Dedifferentiated amniotic fluid mesenchymal stem cell (primary cell): ENCODE data around the gene NPIPA7.
"Not testable (repeated sequence)": the region's sequence is repeated elsewhere in the genome, so short reads cannot be mapped to it uniquely, and the experiment has no call there.

Experiments used
- DNase-seq: peaks from one replicate; pipeline ENCODE4 v3.0.0-alpha.2; 2016; ENCODE audit errors: extremely low spot score

Gene NPIPA7

DNA sequence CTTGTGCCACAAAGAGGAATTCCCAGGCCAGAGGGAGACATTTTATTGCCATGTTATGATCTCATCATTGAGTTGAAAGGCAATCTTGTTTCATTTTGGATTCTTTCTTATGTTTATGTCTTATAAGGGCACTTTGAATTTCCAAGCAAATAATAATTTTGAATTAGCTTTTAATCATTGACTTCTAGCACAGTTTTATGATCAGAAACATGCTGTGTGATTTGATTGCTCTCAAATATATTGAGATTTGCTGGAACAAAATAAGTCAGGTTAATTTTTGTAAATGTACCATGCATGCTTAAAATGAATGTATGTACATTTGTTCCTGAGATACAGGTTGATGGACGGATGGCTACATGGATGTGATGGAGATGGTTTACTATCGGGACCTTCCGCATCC lies at the start of gene NPIPA7:
NPIPA7 (plus strand) TSS at position 301 of the 400 bp plus-strand sequence. CDS start 105 bp downstream, outside the sequence.
- DNase-seq = not testable (repeated sequence)

DNA sequence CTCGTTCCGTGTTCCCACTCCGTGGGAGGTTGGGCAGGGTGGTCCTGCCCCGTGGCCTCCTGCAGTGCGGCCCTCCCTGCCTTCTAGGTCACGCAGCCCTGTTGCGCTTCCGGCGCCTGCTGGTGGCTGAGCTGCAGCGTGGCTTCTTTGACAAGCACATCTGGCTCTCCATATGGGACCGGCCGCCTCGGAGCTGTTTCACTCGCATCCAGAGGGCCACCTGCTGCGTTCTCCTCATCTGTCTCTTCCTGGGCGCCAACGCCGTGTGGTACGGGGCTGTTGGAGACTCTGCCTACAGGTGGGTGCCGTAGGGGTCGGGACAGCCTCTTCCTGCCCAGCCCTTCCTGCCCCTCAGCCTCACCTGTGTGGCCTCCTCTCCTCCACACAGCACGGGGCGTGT lies 47.5 kb upstream of the NPIPA7 start:
- not testable (repeated sequence) for DNase-seq

DNA sequence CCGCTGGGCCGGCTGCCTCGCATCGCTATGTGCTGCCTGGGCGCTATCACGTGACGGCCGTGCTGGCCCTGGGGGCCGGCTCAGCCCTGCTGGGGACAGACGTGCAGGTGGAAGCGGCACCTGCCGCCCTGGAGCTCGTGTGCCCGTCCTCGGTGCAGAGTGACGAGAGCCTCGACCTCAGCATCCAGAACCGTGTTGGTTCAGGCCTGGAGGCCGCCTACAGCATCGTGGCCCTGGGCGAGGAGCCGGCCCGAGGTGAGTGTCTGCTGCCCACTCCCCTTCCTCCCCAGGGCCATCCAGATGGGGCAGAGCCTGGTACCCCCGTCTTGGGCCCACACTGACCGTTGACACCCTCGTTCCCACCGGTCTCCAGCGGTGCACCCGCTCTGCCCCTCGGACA lies 21.4 kb upstream of the NPIPA7 start:
- not testable (repeated sequence) for DNase-seq

DNA sequence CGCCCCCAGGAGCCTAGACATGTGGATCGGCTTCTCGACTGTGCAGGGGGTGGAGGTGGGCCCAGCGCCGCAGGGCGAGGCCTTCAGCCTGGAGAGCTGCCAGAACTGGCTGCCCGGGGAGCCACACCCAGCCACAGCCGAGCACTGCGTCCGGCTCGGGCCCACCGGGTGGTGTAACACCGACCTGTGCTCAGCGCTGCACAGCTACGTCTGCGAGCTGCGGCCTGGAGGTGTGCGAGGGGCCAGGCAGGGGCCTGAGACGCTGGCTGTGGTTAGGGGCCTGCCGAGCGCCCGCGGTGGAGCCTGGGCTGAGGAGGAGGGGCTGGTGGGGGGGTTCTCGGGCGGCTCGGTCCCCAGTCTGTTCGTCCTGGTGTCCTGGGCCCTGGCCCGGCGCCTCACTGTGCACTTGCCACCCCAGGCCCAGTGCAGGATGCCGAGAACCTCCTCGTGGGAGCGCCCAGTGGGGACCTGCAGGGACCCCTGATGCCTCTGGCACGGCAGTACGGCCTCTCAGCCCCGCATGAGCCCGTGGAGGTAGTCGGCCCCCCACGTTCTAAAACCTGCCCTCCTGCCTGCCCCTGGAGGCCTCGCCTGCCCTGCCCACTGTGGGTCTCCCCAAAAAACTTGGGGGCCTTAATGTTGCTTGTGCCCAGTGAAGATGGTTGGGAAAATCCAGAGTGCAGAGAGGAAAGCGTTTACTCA lies 20.2 kb upstream of the NPIPA7 start:
- DNase-seq = not testable (repeated sequence)

DNA sequence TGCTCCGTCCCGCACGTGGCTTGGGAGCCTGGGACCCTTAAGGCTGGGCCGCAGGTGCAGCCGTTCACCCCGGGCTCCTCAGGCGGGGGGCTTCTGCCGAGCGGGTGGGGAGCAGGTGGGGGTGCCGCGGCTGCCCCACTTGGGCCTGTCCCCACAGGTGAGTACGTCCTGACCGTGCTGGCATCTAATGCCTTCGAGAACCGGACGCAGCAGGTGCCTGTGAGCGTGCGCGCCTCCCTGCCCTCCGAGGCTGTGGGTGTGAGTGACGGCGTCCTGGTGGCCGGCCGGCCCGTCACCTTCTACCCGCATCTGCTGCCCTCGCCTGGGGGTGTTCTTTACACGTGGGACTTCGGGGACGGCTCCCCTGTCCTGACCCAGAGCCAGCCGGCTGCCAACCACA lies 15.3 kb upstream of the NPIPA7 start:
- not testable (repeated sequence) for DNase-seq

DNA sequence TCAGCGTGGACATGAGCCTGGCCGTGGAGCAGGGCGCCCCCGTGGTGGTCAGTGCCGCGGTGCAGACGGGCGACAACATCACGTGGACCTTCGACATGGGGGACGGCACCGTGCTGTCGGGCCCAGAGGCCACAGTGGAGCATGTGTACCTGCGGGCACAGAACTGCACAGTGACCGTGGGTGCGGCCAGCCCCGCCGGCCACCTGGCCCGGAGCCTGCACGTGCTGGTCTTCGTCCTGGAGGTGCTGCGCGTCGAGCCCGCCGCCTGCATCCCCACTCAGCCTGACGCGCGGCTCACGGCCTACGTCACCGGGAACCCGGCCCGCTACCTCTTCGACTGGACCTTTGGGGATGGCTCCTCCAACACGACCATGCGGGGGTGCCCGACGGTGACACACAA lies 14.8 kb upstream of the NPIPA7 start:
- not testable (repeated sequence) for DNase-seq

DNA sequence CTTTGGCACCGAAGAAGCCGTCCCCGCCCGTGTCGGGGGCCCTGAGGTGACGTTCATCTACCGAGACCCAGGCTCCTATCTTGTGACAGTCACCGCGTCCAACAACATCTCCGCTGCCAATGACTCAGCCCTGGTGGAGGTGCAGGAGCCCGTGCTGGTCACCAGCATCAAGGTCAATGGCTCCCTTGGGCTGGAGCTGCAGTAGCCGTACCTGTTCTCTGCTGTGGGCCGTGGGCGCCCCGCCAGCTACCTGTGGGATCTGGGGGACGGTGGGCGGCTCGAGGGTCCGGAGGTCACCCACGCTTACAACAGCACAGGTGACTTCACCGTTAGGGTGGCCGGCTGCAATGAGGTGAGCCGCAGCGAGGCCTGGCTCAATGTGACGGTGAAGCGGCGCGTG lies 14.2 kb upstream of the NPIPA7 start:
- not testable (repeated sequence) for DNase-seq

DNA sequence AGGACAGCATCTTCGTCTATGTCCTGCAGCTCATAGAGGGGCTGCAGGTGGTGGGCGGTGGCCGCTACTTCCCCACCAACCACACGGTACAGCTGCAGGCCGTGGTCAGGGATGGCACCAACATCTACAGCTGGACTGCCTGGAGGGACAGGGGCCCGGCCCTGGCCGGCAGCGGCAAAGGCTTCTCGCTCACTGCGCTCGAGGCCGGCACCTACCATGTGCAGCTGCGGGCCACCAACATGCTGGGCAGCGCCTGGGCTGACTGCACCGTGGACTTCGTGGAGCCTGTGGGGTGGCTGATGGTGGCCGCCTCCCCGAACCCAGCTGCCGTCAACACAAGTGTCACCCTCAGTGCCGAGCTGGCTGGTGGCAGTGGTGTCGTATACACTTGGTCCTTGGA lies 13.6 kb upstream of the NPIPA7 start:
- not testable (repeated sequence) for DNase-seq

DNA sequence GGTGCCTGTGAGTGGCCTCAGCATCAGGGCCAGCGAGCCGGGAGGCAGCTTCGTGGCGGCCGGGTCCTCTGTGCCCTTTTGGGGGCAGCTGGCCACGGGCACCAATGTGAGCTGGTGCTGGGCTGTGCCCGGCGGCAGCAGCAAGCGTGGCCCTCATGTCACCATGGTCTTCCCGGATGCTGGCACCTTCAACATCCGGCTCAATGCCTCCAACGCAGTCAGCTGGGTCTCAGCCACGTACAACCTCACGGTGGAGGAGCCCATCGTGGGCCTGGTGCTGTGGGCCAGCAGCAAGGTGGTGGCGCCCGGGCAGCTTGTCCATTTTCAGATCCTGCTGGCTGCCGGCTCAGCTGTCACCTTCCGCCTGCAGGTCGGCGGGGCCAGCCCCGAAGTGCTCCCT lies 13.1 kb upstream of the NPIPA7 start:
- not testable (repeated sequence) for DNase-seq

DNA sequence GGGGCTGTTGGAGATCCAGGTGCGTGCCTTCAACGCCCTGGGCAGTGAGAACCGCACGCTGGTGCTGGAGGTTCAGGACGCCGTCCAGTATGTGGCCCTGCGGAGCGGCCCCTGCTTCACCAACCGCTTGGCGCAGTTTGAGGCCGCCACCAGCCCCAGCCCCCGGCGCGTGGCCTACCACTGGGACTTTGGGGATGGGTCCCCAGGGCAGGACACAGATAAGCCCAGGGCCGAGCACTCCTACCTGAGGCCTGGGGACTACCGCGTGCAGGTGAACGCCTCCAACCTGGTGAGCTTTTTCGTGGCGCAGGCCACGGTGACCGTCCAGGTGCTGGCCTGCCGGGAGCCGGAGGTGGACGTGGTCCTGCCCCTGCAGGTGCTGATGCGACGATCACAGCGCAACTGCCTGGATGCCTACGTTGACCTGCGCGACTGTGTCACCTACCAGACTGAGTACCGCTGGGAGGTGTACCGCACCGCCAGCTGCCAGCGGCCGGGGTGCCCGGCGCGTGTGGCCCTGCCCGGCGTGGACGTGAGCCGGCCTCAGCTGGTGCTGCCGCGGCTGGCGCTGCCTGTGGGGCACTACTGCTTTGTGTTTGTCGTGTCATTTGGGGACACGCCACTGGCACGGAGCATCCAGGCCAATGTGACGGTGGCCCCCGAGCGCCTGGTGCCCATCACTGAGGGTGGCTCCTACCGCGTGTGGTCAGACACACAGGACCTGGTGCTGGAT lies 12.2 kb upstream of the NPIPA7 start:
- DNase-seq = not testable (repeated sequence)

DNA sequence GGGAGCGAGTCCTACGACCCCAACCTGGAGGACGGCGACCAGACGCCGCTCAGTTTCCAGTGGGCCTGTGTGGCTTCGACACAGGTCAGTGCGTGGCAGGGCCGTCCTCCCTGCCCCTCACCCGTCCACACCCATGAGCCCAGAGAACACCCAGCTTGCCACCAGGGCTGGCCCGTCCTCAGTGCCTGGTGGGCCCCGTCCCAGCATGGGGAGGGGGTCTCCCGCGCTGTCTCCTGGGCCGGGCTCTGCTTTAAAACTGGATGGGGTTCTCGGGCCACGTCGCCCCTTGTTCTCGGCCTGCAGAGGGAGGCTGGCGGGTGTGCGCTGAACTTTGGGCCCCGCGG lies 11.7 kb upstream of the NPIPA7 start:
- DNase-seq = not testable (repeated sequence)

DNA sequence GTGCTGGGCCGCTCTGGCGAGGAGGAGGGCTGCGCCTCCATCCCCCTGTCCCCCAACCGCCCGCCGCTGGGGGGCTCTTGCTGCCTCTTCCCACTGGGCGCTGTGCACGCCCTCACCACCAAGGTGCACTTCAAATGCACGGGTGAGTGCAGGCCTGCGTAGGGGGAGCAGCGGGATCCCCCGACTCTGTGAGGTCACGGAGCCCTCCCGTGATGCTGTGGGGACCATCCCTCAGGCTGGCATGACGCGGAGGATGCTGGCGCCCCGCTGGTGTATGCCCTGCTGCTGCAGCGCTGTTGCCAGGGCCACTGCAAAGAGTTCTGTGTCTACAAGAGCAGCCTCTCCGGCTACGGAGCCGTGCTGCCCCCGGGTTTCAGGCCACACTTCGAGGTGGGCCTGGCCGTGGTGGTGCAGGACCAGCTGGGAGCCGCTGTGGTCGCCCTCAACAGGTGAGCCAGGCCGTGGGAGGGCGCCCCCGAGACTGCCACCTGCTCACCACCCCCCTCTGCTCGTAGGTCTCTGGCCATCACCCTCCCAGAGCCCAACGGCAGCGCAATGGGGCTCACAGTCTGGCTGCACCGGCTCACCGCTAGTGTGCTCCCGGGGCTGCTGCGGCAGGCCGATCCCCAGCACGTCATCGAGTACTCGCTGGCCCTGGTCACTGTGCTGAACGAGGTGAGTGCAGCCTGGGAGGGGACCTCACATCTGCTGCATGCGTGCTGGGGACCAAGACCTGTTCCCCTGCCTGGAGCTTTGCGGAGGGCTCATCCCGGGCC lies 9.7 kb upstream of the NPIPA7 start:
- not testable (repeated sequence) for DNase-seq

DNA sequence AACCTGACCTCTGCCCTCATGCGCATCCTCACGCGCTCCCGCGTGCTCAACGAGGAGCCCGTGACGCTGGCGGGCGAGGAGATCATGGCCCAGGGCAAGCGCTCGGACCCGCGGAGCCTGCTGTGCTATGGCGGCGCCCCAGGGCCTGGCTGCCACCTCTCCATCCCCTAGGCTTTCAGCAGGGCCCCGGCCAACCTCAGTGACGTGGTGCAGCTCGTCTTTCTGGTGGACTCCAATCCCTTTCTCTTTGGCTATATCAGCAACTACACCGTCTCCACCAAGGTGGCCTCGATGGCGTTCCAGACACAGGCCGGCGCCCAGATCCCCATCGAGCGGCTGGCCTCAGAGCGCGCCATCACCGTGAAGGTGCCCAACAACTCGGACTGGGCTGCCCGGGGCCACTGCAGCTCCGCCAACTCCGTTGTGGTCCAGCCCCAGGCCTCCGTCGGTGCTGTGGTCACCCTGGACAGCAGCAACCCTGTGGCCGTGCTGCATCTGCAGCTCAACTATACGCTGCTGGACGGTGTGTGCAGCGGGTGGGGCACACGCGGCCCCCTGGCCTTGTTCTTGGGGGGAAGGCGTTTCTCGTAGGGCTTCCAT lies 7.7 kb upstream of the NPIPA7 start:
- DNase-seq = not testable (repeated sequence)

DNA sequence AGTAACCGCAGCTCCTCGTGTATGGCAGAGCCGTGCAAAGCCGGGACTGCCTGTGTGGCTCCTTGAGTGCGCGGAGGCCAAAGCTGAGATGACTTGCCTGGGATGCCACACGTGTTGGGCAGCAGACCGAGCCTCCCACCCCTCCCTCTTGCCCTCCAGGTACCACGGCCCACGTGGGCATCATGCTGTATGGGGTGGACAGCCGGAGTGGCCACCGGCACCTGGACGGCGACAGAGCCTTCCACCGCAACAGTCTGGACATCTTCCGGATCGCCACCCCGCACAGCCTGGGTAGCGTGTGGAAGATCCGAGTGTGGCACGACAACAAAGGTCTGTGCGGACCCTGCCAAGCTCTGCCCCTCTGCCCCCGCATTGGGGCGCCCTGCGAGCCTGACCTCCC lies 4.7 kb upstream of the NPIPA7 start:
- not testable (repeated sequence) for DNase-seq

DNA sequence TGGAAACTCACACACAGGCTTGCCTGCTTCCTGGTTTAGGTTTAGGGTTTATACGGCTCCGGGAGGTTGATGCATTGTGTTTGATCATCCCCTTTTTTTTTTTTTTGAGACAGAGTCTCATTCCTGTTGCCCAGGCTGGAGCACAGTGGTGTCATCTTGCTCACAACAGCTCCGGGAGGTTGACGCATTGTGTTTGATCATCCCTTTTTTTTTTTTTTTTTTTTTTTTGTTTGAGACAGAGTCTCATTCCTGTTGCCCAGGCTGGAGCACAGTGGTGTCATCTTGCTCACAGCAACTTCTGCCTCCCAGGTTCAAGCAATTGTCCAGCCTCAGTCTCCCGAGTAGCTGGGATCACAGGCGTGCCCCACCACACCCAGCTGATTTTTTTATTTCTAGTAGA lies 20.7 kb downstream of the NPIPA7 start:
- not testable (repeated sequence) for DNase-seq

DNA sequence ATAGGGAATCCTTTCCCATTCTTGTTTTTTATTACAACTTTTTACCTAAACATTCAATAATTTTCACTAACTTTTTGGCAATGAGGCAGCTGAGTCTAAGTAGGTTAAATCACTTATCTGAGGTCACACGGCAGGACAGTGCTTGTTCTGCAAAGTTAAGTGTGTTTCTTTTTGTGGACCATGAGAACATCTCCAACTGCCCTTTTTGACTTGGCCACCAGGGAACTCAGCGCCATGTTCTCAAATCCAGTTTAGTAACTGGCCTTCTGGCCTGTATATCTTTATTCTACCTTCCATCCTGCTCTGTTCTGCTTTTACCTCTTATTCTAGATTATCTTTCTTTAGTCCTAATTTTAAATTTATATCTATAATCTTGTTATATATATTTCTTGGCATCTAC lies 23.4 kb downstream of the NPIPA7 start:
- not testable (repeated sequence) for DNase-seq

DNA sequence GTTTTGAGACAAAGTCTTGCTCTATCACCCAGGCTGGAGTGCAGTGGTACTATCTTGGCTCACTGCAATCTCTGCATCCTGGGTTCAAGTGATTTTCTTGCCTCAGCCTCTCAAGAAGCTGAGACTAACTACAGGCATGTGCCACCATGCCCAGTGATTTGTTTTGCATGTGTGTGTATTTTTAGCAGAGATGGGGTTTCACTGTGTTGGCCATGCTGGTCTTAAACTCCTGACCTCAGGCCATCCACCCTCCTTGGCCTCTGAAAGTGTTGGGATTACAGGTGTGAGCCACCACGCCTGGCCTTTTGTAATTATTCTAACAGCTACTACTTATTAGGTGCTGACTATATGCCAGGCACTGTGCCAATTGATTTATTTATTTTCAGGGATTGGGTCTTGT lies 25.3 kb downstream of the NPIPA7 start:
- not testable (repeated sequence) for DNase-seq

DNA sequence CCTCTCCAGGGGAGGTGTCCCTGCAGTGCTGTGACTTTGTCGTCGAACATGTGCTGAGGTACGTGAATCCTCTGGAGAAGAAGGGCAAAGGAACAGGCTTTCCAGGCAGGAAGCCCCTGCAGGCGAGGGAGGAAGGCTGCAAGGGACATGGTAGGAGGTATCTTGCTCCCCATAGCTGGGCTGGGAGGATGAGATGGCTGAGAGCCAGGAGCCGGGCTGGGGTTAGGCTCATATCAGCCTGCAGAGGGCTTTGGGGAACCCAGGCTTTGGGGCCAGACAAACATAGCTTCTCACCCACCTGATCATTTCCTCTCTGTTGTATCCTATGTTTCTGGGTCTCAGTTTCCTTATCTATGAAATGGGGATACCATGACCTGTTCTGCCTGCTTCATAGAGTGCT lies 26.5 kb downstream of the NPIPA7 start:
- DNase-seq = not testable (repeated sequence)

DNA sequence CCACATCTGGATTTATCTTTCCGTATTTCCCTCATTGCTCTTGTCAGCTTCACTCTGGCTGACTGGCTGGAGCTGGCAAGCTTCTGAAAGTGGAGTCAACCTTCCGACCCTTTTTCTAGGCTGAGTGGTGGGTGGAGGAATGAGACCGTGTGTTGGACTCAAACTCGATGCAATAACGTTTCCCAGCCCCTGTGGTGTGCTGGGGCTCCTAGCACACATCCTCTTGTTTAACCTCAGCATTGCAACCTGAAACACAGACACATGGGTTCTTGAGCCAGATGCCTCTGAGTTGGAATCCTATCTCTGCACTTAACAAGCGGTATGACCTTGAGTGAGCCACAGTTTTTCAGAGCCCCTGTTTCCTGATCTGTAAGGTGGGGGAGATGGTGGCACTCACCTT lies 29.5 kb downstream of the NPIPA7 start:
- DNase-seq = not testable (repeated sequence)

DNA sequence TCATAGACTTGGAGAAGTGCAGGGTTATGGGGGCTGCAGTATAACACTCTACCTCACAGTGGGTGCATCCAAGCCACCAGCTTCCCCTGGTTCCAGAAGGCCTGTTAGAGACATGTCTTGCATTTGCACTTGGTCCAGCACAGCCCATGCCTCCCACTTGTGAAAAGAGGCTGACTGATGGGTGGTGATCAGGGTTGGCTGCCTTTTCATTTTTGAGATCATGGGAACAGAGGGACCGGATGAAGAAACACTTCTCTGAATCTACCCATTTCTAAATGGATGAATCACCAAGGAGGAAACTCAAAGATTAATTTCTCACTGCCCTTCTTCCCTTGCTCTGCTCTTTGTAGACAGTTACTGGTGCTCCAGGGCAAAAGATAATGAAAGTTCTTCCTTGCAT lies 34.8 kb downstream of the NPIPA7 start:
- DNase-seq = not testable (repeated sequence)

DNA sequence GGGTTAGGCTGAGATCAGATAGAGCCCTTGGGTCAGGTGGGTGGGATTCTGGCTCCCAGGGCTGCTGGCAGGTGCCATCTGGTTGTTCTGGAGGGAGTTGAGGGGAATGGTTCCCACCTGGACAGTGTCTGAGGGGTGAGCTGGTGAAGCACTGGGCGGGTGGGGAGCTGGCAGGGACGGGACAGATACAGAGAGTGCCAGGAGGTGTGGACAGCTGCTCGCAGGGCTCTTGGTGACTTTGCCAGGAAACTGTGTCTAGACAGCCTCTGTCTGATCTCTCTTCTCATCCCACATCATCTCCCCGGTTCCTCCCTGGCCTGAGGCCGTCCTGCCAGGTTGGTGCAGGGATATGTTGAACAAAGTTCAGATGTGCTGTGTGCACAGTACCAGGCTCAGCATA lies 38.1 kb downstream of the NPIPA7 start:
- not testable (repeated sequence) for DNase-seq

DNA sequence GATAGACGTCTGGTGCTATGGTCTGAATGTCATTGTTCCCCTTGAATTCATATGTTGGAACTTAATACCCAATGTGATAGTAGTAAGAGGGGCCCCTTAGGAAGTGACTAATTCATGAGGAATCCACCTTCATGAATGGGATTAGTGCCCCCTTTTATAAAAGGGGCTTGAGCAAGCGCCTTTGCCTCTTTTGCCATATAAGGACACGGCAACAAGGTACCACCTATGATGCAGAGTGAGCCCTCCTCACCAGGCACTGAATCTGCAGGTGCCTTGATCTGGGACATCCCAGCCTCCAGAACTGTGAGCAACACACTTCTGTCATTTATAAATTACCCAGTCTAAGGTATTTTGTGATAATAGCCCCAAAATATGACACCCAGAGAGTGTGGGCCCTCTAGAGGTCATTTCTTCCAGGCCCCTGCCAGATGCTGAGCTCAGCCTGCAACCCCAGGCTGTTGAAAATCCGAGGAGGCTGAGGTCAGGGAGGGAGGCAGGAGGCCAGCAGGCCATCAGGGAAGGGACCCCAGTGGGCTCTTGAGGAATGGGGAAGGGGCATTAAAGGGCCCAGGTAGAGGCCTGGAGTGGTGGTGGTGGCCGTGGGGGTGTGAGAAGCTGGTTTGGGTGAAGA lies 39.1 kb downstream of the NPIPA7 start:
- not testable (repeated sequence) for DNase-seq
